ENCODE measurements around the gene SH2D4B. TPM values are rescaled to one million over a fixed set of nuclear protein-coding genes. Genes with fewer than 3 reads are reported as not detected.

Gene SH2D4B
- total RNA-seq, 2 experiments from 2014 or later = 0.03 TPM; not detected in 1

GRCh38 chr10:80671847-80672246 lies 134.1 kb downstream of the SH2D4B start:
- ChIA-PET CTCF (ENCODE audit: unreplicated experiment) (no interaction called here), POLR2A (interaction anchor here (0.6 to 1.3 kb wide), 3 partner anchors 9 to 81 kb away, joined by 3 read pairs; no protein-coding TSS in a partner anchor)
- intact Hi-C loops (cut with micrococcal nuclease; ENCODE audit: unreplicated experiment) = no loop called here
- Histone ChIP-seq H3K4me1 (ENCODE audit: insufficient read depth, low read length, poor library complexity, severe bottlenecking) (no peaks in the 10 kb centered on the region), H3K27ac (ENCODE audit: low read depth, low read length, poor library complexity, severe bottlenecking) (no peak overlapping the region), H3K79me2 (ENCODE audit: insufficient read depth, low read depth, low read length) (no peaks in the 10 kb centered on the region), H3K9me2 (ENCODE audit: insufficient read depth, low read length) (no peaks in the 10 kb centered on the region), H2AFZ (ENCODE audit: low read length) (no peak overlapping the region), H3K9me3 (ENCODE audit: low read length) (no peaks in the 10 kb centered on the region), H4K20me1 (ENCODE audit: insufficient read depth, low read length) (no peaks in the 10 kb centered on the region), H3K4me3 (ENCODE audit: low read depth, low read length, poor library complexity, severe bottlenecking) (no peak overlapping the region), H3K4me2 (ENCODE audit: low read length) (no peak overlapping the region), H3K36me3 (ENCODE audit: insufficient read depth, low read length) (no peaks in the 10 kb centered on the region)
- TF ChIP-seq CTCF (conservative IDR thresholded peaks at IDR 0.05; ENCODE audit: low read length) (no peak), EZH2phosphoT487 (IDR thresholded peaks at IDR 0.05; ENCODE audit: borderline replicate concordance, low read depth, low read length) (no peak)
- no peak for DNase-seq (ENCODE audit: low spot score)
- no TSS peak for BruUV-seq (replicated peaks)

GRCh38 chr10:80672613-80673012 lies 134.9 kb downstream of the SH2D4B start:
- no peak overlapping the region for H3K4me3 ChIP-seq (ENCODE audit: low read depth, low read length, poor library complexity, severe bottlenecking)
- no peaks in the 10 kb centered on the region for H3K79me2 ChIP-seq (ENCODE audit: insufficient read depth, low read depth, low read length)
- no peaks in the 10 kb centered on the region for H3K36me3 ChIP-seq (ENCODE audit: insufficient read depth, low read length)
- POLR2A ChIA-PET = no interaction called here
- TF ChIP-seq EZH2phosphoT487 (IDR thresholded peaks at IDR 0.05; ENCODE audit: borderline replicate concordance, low read depth, low read length) = no peak
- TF ChIP-seq CTCF (conservative IDR thresholded peaks at IDR 0.05; ENCODE audit: low read length) = no peak
- no TSS peak for BruUV-seq (replicated peaks)
- no peaks in the 10 kb centered on the region for H3K4me1 ChIP-seq (ENCODE audit: insufficient read depth, low read length, poor library complexity, severe bottlenecking)
- no peaks in the 10 kb centered on the region for H3K9me3 ChIP-seq (ENCODE audit: low read length)
- H3K4me2 ChIP-seq (ENCODE audit: low read length) = no peak overlapping the region
- no peak overlapping the region for H3K27ac ChIP-seq (ENCODE audit: low read depth, low read length, poor library complexity, severe bottlenecking)
- CTCF ChIA-PET (ENCODE audit: unreplicated experiment) = no interaction called here
- H2AFZ ChIP-seq (ENCODE audit: low read length) = no peak overlapping the region
- intact Hi-C loops (cut with micrococcal nuclease; ENCODE audit: unreplicated experiment) = no loop called here
- no peaks in the 10 kb centered on the region for H4K20me1 ChIP-seq (ENCODE audit: insufficient read depth, low read length)
- H3K9me2 ChIP-seq (ENCODE audit: insufficient read depth, low read length) = no peaks in the 10 kb centered on the region
- no peak for DNase-seq (ENCODE audit: low spot score)

- H3K9me3 ChIP-seq (ENCODE audit: low read length) = no peaks in the 10 kb centered on the region
- H2AFZ ChIP-seq (ENCODE audit: low read length) = no peak overlapping the region
- intact Hi-C loops (cut with micrococcal nuclease; ENCODE audit: unreplicated experiment) = no loop called here
- no peak overlapping the region for H3K4me2 ChIP-seq (ENCODE audit: low read length)
- no TSS peak for BruUV-seq (replicated peaks)
- no peaks in the 10 kb centered on the region for H3K9me2 ChIP-seq (ENCODE audit: insufficient read depth, low read length)
- no peak overlapping the region for H3K27ac ChIP-seq (ENCODE audit: low read depth, low read length, poor library complexity, severe bottlenecking)
- no peak overlapping the region for H3K4me3 ChIP-seq (ENCODE audit: low read depth, low read length, poor library complexity, severe bottlenecking)
- no peaks in the 10 kb centered on the region for H3K4me1 ChIP-seq (ENCODE audit: insufficient read depth, low read length, poor library complexity, severe bottlenecking)
- DNase-seq (ENCODE audit: low spot score) = no peak
- ChIA-PET POLR2A (no interaction called here), CTCF (ENCODE audit: unreplicated experiment) (no interaction called here)
- no peaks in the 10 kb centered on the region for H3K36me3 ChIP-seq (ENCODE audit: insufficient read depth, low read length)
- TF ChIP-seq CTCF (conservative IDR thresholded peaks at IDR 0.05; ENCODE audit: low read length) (no peak), EZH2phosphoT487 (IDR thresholded peaks at IDR 0.05; ENCODE audit: borderline replicate concordance, low read depth, low read length) (no peak)
- no peaks in the 10 kb centered on the region for H3K79me2 ChIP-seq (ENCODE audit: insufficient read depth, low read depth, low read length)
- no peaks in the 10 kb centered on the region for H4K20me1 ChIP-seq (ENCODE audit: insufficient read depth, low read length)
Observed at GRCh38 chr10:80674809-80675208, 137.1 kb downstream of the SH2D4B start.

Data from OCI-LY7 (cell line).